GM21723 (cell line): ENCODE results near the gene GLDC.
"Not testable (repeated sequence)": the region's sequence is repeated elsewhere in the genome, so short reads cannot be mapped to it uniquely, and the experiment has no call there.

Source experiments
- ATAC-seq: cut with Tn5 transposase; IDR thresholded peaks from one replicate; pipeline ENCODE4 v1.9.1; 2021; ENCODE audit warnings: mild to moderate bottlenecking, moderate library complexity; ENCODE audit not compliant: unreplicated experiment

The GLDC gene

DNA sequence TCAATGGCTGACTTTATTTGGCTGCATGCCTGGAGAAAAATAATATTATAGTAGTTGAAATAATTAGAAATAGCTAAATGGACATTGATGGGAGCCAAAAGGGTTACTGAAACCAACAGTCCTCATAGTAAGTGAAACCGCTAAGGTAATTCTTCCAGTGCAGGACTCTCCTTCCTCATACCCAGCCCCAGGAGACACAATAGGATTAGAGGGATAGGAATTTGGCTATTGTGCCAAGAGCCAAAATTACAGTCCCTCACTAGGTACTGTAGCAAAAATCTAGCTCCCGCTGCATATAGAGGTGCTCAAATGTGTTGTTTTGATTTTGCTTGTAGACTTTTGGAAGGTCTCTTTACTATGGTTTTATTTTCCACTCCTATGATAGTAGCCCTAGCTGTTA lies 20.2 kb downstream of the GLDC start:
- ATAC-seq: no peak

DNA sequence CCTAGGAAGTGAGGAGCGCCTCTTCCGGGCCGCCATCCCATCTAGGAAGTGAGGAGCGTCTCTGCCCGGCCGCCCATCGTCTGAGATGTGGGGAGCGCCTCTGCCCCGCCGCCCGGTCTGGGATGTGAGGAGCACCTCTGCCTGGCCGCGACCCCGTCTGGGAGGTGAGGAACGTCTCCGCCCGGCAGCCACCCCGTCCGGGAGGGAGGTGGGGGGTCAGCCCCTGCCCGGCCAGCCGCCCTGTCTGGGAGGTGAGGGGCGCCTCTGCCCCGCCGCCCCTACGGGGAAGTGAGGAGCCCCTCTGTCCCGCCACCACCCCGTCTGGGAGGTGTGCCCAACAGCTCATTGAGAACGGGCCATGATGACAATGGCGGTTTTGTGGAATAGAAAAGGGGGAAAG lies 22.7 kb downstream of the GLDC start:
- ATAC-seq: not testable (repeated sequence)

DNA sequence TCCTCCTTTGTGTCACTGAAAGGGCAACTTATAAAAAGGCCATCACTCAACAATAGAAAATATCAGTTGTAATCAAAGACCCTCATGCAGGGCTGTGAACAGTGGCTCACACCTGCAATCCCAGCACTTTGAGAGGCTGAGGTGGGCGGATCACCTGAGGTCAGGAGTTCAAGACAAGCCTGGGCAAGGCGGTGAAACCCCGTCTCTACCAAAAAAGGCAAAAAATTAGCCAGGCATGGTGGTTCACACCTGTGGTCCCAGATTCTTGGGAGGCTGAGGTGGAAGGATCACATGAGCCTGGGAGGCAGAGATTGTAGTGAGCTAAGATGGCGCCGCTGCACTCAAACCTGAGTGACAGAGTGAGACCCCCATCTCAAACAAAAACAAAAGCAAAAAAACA lies 24.7 kb downstream of the GLDC start:
- no peak for ATAC-seq

DNA sequence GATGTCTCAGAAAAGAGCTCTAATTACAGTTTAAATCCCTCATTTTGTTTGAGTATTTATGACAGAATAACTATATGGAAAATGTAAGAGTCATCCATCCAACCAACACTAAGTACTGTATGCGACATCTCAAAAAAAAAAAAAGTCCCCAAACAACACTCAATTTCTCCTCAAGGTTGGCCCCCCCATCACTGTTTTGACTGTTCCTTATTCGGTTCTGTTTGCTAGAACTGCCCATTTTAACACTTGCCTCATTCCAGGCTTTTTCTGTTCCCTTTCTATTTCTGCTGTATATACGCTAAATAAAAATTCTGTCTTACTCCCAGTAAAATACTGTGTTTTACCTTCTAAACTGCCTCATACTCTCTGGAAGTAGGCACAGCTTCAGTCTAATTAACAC lies 25.2 kb downstream of the GLDC start:
- no peak for ATAC-seq

DNA sequence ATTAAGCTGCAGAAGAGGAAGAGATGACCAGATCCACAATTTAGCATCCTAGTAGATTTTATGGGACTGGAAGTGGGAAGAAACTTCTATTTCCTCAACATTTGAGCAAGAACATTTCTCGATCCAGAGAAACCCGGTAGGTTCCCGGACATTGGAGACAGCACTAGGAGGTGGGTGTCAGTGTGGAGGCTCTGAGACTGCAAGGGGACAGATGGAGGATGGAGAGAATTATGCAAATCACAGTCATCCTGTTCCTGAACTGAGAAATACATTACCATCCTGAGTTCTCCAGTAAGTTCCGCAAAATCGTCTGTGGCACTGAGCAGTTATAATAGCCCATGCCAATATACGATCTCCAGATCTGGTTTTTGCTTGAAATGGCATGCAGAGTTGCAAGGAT lies 25.6 kb downstream of the GLDC start:
- ATAC-seq: no peak

DNA sequence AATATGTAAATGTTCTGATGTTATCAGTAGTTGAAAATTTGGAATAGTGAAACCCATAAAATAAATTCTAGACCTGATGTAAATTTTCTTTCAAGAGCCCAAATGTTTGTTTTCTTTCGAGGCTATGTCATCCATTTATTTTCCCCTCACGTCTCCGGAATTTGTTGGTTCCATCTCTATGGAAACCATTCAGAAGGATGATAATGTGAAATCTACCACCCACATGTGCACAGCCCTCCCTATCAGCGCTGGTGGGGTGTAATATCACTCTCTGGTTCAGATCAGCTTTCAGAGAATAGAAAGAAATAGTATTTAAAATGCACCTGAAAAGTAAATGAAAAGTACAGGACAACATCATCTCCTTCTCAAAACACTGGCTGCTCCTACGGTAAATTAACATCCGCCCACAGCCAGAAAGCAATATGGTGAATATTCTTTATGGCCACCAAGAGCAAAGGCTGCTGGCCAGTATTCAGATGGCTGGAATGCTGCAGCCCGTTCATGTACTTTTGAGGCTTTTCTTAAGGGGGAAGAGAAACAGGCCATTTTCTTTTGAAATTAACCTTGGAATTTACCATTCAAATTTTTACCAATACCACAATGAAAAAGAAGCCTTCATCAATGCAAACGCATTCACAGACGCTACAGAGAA lies 28.5 kb downstream of the GLDC start:
- ATAC-seq: no peak

DNA sequence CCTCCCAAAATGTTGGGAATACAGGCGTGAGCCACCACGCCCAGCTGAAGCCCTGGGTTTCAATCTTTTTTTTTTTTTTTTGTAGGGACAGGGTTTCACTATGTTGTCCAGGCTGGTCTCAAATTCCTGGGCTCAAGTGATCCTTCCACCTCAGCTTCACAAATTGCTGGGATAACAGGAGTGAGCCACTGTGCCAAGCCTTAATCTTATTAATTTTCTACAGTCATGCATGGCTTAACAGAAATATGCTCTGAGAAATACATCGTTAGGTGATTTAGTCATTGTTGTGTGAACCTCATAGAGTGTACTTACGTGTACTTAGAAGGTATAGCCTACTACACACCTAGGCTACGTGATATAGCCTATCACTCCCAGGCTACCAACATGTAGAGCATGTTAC lies 31.0 kb downstream of the GLDC start:
- no peak for ATAC-seq

DNA sequence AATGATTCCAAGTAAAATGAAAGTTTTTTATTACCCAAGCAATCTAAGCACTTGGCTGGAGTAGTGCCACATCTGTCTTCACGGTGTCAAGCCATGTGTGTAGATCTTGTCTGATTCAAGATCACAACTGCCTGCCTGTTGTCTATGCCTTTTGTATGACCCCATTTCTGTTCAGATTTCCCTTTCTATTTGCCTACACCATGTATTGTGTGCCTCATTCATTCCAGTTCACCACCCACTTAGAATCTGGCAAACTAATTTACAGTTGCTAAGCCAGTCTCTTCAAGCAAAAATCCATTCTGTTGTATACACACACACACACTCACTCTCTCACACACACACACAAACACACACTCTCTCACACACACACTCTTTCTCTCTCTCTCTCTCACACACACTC lies 33.7 kb downstream of the GLDC start:
- no peak for ATAC-seq

DNA sequence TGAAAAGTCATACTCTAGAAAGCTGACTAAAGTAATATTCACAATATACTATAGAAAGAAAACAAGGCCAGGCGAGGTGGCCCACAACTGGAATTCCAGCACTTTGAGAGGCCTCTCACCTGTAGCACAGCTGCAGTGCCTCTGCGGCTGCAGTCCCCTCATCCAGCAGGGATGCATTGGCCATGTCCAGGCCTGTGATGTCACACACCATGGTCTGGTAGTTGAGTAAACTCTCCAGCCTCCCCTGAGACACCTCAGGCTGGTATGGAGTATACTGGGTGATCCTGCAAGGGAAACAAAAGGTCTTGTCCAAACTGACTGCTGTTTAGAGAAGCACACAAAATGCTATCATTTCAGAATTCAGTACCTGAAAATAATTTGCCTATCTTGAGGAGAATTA lies 35.5 kb downstream of the GLDC start:
- ATAC-seq: no peak

DNA sequence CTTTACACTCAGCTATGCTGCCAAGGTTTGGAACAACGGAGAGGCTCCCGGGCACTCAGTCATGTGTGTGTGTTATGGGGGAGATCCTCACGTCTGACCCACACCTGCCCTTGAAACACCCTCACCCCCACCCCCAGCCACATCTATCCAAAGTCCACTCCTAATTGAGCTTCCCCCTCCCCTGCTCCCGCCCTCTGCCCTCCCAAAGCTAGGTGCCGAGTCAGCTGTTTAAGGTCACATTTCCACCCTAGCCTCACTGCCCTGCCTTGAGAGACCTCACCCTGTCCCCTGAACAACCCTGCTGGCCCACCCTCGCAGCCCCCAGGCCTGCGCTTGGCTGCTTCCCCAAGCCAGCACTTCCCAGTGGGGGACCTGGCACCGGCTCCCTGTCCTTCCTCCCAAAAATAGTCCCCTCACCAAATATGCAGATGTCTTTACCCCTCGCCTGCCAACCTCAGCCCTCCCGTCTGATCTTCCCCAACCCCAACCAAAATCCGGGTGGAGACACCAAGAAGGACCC lies 36.0 kb downstream of the GLDC start:
- no peak for ATAC-seq

DNA sequence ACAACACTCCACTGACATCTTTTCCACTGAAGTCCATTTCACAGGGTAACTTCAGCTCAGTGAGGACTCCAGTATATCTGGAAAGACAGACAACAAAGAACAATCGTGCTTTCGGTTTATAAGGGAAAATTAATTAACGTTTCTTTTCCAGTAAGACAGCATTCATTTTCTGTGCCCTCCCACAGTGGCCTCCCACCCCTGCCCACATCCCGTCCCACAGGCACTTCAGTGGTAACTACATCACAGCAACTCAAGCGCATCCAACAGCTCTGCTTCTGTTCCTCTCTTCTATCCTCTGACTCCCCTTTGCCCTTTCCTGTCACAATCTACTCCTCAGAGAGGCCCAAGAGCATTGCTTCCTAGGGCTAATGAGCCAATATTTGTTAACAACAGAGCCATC lies 40.3 kb downstream of the GLDC start:
- ATAC-seq: peak; percentile 88

DNA sequence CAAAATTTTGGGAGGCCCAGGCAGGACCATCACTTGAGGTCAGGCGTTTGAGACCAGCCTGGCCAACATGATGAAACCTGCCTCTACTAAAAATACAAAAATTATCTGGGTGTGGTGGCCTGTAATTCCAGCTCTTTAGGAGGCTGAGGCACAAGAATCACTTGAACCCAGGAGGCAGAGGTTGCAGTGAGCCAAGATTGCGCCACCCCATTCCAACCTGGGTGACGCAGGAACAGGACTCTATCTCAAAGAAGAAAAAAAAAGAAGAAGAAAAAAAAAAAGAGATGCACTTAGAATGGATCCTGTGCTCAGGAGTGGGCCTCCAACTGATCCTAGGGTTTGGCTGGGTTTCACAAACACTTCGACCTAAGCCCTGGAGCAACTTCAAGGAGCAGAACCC lies 45.1 kb downstream of the GLDC start:
- ATAC-seq: no peak

DNA sequence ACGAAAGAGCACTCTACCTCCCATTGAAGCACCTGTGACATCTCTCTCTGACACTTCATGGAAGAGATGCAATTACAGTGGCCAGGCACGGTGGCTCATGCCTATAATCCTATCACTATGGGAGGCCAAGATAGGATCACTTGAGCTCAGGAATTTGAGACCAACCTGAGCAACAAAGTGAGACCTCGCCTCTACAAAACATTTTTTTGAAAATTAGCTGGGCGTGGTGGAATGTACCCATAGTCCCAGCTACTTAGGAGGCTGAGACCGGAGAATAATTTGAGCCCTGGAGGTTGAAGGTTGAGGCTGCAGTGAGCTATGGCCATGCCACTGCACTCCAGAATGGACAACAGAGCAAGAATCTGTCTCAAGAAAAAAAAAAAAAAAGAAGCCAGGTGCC lies 45.5 kb downstream of the GLDC start:
- no peak for ATAC-seq

DNA sequence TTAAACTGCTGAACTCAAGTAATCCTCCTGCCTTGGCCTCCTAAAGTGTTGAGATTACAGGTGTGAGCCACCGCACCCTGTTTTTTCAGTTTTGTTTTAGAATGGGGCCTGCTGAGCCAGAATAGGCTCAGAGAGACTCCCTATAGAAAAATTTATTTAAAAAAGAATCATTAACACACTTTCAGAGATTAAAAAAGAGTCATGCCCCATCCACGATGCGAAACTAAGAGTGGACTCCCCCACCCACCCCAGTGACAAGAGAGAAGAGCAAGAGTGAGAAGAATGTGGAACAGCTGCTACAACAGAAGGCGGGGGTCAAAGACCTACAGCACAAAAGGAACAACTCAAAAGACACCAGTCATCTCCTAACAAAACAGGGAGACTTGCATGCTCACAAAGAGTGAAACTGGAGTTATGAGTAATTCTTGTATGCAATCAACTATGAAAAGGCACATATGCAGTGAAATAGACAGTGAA lies 47.2 kb downstream of the GLDC start:
- peak; percentile 96 for ATAC-seq

DNA sequence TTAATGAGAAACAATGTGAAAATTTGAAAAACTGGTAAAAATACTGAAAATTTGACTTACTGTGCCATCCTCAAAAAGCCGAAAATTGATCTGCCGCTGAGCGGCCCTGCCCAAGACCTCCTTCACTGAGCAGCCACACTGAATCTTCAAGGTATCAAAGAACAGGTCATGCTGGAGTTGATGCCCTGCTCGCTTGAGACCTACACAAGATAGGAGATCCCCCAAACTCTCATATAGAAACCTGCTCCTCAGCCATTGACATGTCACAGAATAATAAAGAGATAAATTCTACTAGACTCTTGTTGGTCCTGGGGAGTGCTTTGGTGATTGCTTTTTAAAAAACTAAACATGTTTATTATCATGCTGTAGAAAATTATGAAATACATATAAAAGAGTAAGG lies 52.7 kb downstream of the GLDC start:
- no peak for ATAC-seq

DNA sequence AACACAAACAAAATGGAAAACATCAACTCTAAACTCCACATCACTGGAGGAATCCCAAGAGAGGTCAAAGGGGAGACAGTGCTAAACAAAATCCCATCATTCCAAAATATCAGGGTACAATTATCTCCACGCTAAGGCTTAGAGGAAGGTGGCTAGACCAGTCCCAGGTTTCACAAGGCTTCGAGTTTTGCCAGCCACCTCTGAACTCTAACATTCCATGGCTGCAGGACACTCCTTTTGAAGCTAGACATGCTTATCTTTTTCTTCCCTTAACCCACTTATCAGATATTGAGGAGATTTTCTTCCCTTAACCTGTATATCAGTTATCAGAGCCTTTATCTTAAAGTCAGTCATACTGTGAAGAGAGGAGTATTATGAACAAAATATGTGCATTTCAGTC lies 53.3 kb downstream of the GLDC start:
- ATAC-seq: no peak

DNA sequence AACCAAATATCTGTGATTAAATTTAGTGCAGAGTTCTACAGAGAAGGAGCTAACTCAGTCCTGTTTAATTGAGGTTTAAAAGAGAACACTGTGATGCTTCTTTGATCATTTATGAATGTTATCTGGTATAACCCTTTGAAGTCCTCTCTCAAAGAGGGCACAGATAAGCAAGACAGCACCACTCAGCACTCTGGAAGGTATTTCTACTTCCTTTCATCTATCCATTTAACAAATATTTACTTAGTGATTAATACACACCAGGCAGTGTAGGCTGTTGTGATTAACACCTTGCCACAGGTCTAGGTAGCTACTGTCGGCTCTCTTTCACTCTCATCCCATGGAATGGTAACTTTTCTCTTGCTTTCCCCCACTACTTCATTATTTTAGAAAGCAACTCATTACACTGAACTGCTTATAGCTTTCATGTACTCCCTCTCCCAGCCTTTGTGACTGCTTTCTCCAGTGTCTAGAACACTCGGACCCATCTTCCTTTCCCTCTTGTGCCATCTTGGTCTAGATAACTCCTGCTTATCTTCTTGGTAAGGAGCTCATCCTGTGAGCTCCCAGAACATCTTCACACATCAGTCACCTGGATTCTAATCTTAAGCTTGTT lies 54.7 kb downstream of the GLDC start:
- ATAC-seq: no peak

DNA sequence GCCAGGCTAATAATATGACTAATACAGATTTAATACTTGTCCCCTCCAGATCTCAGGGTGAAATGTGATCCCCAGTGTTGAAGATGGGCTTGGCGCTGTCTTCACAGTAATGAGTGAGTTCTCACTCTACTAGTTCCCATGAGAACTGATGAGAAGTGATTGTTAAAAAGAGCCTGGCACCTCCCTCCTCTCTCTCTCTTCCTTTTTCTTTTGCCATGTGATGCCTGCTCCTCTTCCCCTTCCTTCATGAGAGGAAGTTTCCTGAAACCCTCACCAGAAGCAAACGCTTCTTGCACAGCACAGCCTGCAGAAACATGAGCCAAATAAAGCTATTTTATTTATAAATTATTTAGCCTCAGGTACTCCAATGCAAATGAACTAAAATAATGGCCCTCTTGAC lies 55.2 kb downstream of the GLDC start:
- no peak for ATAC-seq

DNA sequence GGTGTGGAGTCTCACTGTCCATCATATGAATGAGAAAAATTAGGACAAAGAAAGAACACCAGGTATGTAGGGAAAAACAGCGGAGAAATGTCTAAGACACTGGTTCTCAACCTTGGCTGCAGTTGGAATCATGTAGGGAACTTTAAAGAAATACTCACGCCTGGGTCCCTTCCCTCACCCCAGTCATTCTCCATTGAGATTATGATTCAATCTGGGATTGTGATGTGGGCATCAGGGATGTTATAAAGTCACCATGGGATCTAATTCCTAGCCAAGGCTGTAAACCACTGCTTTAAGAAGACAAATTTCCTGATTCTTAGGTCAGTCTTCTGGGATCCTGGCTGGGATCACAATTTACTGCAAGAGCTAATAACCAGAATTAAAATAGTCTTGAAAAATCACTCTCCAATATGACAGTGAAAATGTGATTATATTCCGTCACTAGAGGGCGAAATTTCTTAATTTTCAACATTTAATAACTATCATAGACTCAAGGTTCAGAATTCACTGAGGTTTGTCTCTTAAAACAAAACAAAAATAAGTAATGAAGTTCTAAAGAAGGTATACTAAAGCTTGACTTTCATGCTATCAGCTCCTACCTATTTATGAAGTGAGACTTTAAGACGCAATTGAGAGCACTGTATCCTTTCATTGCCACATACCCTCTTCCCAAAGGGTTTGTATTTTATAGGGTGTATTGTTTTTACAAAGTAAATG lies 60.5 kb downstream of the GLDC start:
- peak; percentile 56 for ATAC-seq

DNA sequence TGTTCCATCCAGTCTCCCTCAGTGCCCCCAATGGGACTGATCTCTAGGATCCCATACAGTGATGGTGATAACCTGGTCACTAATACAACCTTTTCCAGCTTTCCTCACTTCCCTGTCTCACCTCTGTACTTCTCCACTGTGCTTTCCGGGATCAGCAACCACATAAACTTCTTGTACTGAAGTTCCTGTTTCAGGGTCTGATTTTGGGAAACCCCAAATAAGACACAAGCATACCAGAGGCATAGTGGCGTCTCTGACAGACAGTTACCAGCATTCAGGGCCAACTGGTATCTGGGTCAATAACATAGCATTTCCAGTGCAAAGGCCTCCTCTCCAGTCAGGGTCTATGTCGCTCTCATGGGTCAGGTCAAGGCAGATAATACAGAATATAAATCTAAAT lies 64.3 kb downstream of the GLDC start:
- ATAC-seq: no peak

DNA sequence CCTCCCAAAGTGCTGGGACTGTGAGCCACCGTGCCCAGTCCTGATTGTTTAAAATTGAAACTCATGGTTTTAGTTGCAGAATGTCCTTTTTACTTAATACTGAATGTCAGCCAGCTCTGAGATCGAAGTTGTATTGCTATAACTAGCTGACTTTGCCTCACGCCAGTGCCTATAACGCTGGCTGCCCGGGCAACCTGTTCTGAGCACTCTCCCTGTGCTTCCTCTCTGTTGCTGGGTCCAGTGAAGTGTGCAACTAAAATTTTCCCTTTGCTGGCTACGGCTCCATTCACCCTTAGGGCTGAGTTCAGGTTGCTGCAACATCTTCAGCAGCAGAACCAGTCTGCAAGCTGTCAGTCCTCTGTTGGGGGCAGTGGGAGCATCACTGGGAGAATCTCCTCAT lies 65.9 kb downstream of the GLDC start:
- ATAC-seq: no peak

DNA sequence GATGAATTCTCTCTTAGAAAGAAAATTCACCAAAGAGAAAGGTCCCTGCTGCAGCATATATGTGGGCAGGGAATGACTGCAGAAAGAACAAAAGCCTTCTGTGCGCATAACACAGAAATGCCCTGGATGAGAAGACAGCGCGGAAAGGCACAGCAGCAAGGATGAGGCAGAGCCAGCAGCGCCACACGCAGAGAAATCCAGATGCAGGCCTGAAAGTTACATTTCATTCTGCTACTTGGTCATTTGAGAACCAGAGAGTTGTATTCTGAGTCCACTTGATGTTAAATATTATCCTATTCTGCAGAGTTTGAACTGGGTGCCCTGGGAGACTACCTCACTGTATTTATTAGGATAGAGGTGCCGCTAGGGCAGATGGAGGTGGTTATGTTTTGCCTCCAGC lies 68.5 kb downstream of the GLDC start:
- no peak for ATAC-seq
